IMR-90 (cell line): ENCODE measurements around the gene GRK5. TPM values are rescaled to one million over a fixed set of nuclear protein-coding genes. Genes with fewer than 3 reads are reported as not detected.

Experiments
- ATAC-seq: fragments of 200-7000 bp; cut with Tn5 transposase; 2 replicates; pipeline ENCODE4 v1.9.1; 2020; ENCODE audit warnings: low read depth, mild to moderate bottlenecking, moderate library complexity
- BruUV-seq: library from RNA; stranded (reverse); fragments of 400-500 nt; replicated peaks from 2 replicates; lab custom pipeline; 2021; lab: Mats Ljungman, UMichigan
- CTCF ChIA-PET: fragments of 300-600 bp; formaldehyde crosslinking; extraction: SDS; loops from one replicate; lab custom pipeline; 2021; ENCODE audit warnings: antibody characterized with exemption; lab: Yijun Ruan, JAX
- POLR2A ChIA-PET: fragments of 300-600 bp; sonication (Branson Sonifier 250); formaldehyde crosslinking; loops from one replicate; lab custom pipeline; 2022; ENCODE audit warnings: antibody characterized with exemption; ENCODE audit not compliant: unreplicated experiment; lab: Charles Lee
- DNase-seq: peaks from one replicate; pipeline ENCODE4 v3.0.0; 2013
- H2AFZ ChIP-seq: replicated peaks from 2 replicates; pipeline ENCODE3; 2013; ENCODE audit warnings: low read length, mild to moderate bottlenecking; ENCODE audit not compliant: poor library complexity
- H2AK5ac ChIP-seq: 2 replicates; pipeline ENCODE4 v1.6.1; 2013; ENCODE audit warnings: low read depth, low read length, inconsistent platforms
- H2AK9ac ChIP-seq: replicated peaks from 2 replicates; pipeline ENCODE3; 2013; ENCODE audit warnings: mild to moderate bottlenecking, low read depth, low read length, moderate library complexity; ENCODE audit not compliant: poor library complexity
- H2BK120ac ChIP-seq: 2 replicates; pipeline ENCODE4 v1.6.1; 2013; ENCODE audit warnings: low read depth, low read length, inconsistent platforms
- H2BK15ac ChIP-seq: 3 replicates; pipeline ENCODE4 v1.6.1; 2013; ENCODE audit warnings: low read depth, low read length, inconsistent platforms
- H2BK20ac ChIP-seq: 2 replicates; pipeline ENCODE4 v1.6.1; 2013; ENCODE audit warnings: low read depth, mild to moderate bottlenecking, inconsistent platforms, low read length, moderate library complexity
- H2BK5ac ChIP-seq: 2 replicates; pipeline ENCODE4 v1.6.1; 2013; ENCODE audit warnings: mild to moderate bottlenecking, low read depth, low read length, inconsistent platforms; ENCODE audit not compliant: poor library complexity, severe bottlenecking
- H3K14ac ChIP-seq: replicated peaks from 2 replicates; pipeline ENCODE4 v1.6.1; 2013; ENCODE audit warnings: low read depth, low read length, inconsistent platforms
- H3K18ac ChIP-seq: 2 replicates; pipeline ENCODE4 v1.6.1; 2013; ENCODE audit warnings: low read depth, low read length, control low read depth
- H3K23ac ChIP-seq: 2 replicates; pipeline ENCODE4 v1.6.1; 2013; ENCODE audit warnings: low read depth, low read length, inconsistent platforms
- H3K27ac ChIP-seq: 2 replicates; pipeline ENCODE4 v1.5.1; 2013; ENCODE audit warnings: mild to moderate bottlenecking, control low read depth, low read length; ENCODE audit not compliant: insufficient read depth
- H3K27me3 ChIP-seq: 2 replicates; pipeline ENCODE4 v1.6.1; 2013; ENCODE audit warnings: low read length; ENCODE audit not compliant: control insufficient read depth, insufficient read depth
- H3K36me3 ChIP-seq: 2 replicates; pipeline ENCODE4 v1.6.1; 2013; ENCODE audit warnings: low read length, mixed read lengths; ENCODE audit not compliant: control insufficient read depth, insufficient read depth
- H3K4ac ChIP-seq: 2 replicates; pipeline ENCODE4 v1.6.1; 2013; ENCODE audit warnings: low read depth, low read length, inconsistent platforms
- H3K4me1 ChIP-seq: 2 replicates; pipeline ENCODE4 v1.6.1; 2013; ENCODE audit warnings: low read length, mixed read lengths; ENCODE audit not compliant: control insufficient read depth, insufficient read depth
- H3K4me2 ChIP-seq: 2 replicates; pipeline ENCODE4 v1.6.1; 2013; ENCODE audit warnings: low read depth, mild to moderate bottlenecking, control low read depth, low read length, moderate library complexity
- H3K4me3 ChIP-seq: 2 replicates; pipeline ENCODE4 v1.5.1; 2013; ENCODE audit warnings: low read depth, mild to moderate bottlenecking, control low read depth, low read length, moderate library complexity; ENCODE audit not compliant: insufficient read depth
- H3K56ac ChIP-seq: 2 replicates; pipeline ENCODE4 v1.6.1; 2013; ENCODE audit warnings: low read length, inconsistent platforms; ENCODE audit not compliant: insufficient read depth; ENCODE audit errors: extremely low read depth
- H3K79me1 ChIP-seq, 2 experiments: 2 replicates each; pipeline ENCODE4 v1.6.1; 2013; ENCODE audit warnings: low read length in 2 of 2, inconsistent platforms in 1 of 2, low read depth in 1 of 2
- H3K9ac ChIP-seq: 2 replicates; pipeline ENCODE4 v1.6.1; 2013; ENCODE audit warnings: low read depth, low read length, control low read depth
- H3K9me1 ChIP-seq: 2 replicates; pipeline ENCODE4 v1.6.1; 2013; ENCODE audit warnings: low read length, inconsistent platforms; ENCODE audit not compliant: insufficient read depth
- H3K9me3 ChIP-seq: 2 replicates; pipeline ENCODE4 v1.6.1; 2013; ENCODE audit warnings: low read length; ENCODE audit not compliant: control insufficient read depth, insufficient read depth
- H4K20me1 ChIP-seq: 2 replicates; pipeline ENCODE4 v1.6.1; 2013; ENCODE audit warnings: low read length, inconsistent platforms; ENCODE audit not compliant: insufficient read depth
- H4K5ac ChIP-seq: 2 replicates; pipeline ENCODE4 v1.6.1; 2013; ENCODE audit warnings: mild to moderate bottlenecking, low read depth, low read length, control low read depth
- H4K8ac ChIP-seq, 2 experiments: 2 replicates each; pipeline ENCODE4 v1.6.1; 2013; ENCODE audit warnings: low read depth in 2 of 2, low read length in 2 of 2, control low read depth in 1 of 2, inconsistent platforms in 1 of 2
- H4K91ac ChIP-seq: 2 replicates; pipeline ENCODE4 v1.6.1; 2013; ENCODE audit warnings: low read depth, low read length, inconsistent platforms; ENCODE audit not compliant: insufficient read depth
- BHLHE40 ChIP-seq: fragments of 150-350 bp; IDR thresholded peaks from 2 replicates; pipeline ENCODE4 v1.6.1; 2016; ENCODE audit warnings: mild to moderate bottlenecking, low read depth, low read length
- CEBPB ChIP-seq: IDR thresholded peaks from 2 replicates; pipeline ENCODE4 v1.6.1; 2012; ENCODE audit warnings: low read depth, low read length, improper control_type of control experiment
- CHD1 ChIP-seq: IDR thresholded peaks from 2 replicates; pipeline ENCODE4 v1.6.1; 2012; ENCODE audit warnings: low read depth, low read length, improper control_type of control experiment
- MAFK ChIP-seq: IDR thresholded peaks from 2 replicates; pipeline ENCODE4 v1.6.1; 2012; ENCODE audit warnings: low read depth, low read length, improper control_type of control experiment
- MAZ ChIP-seq: IDR thresholded peaks from 2 replicates; pipeline ENCODE4 v1.6.1; 2012; ENCODE audit warnings: low read depth, mild to moderate bottlenecking, low read length, improper control_type of control experiment, moderate library complexity, borderline replicate concordance
- RCOR1 ChIP-seq: IDR thresholded peaks from 2 replicates; pipeline ENCODE4 v1.6.1; 2012; ENCODE audit warnings: mild to moderate bottlenecking, low read length, improper control_type of control experiment; ENCODE audit not compliant: insufficient replicate concordance
- SMC3 ChIP-seq: fragments of 150-350 bp; IDR thresholded peaks from 2 replicates; pipeline ENCODE4 v1.6.1; 2016; ENCODE audit warnings: low read depth, mild to moderate bottlenecking, antibody characterized with exemption, low read length, moderate library complexity
- WGBS, 2 experiments: methylation state at CpG; one replicate each; pipeline versions ENCODE4 v1.1.5 to v1.1.7; 2013; ENCODE audit warnings: missing lambda C conversion rate in 2 of 2; ENCODE audit not compliant: insufficient read length in 1 of 2; ENCODE audit errors: extremely low coverage in 2 of 2; 5-methylcytosine and 5-hydroxymethylcytosine counted together
- dilution Hi-C: fragments of 300-500 bp; cut with HindIII; formaldehyde crosslinking; loops from one replicate; pipeline ENCODE4 v1.14.3; 2018; ENCODE audit warnings: low sequenced_read_pairs; ENCODE audit not compliant: unreplicated experiment
- in situ Hi-C: fragments of 300-500 bp; cut with MboI; formaldehyde crosslinking; loops from 3 replicates; pipeline ENCODE4 v1.14.3; 2019; ENCODE audit warnings: low sequenced_read_pairs, inconsistent platforms, mixed read lengths
- intact Hi-C: fragments of 100-400 bp; cut with micrococcal nuclease; formaldehyde crosslinking; loops from 2 replicates; pipeline ENCODE4 v1.10.0; 2022
- polyA plus RNA-seq, 3 experiments: library from polyadenylated mRNA; depleted of rRNA; stranded (reverse); fragments of >200 nt; gene quantifications; 2 replicates each; pipeline ENCODE4 v1.2.3, GENCODE V29; 2012; ENCODE audit warnings: low replicate concordance in 1 of 3
- total RNA-seq: library from RNA; depleted of rRNA; stranded (reverse); fragments of >200 nt; gene quantifications from 2 replicates; pipeline ENCODE4 v1.2.3, GENCODE V29; 2012
- TF ChIP-seq, protein P1 (sequence below): fragments of 150-350 bp; IDR thresholded peaks from 2 replicates; pipeline ENCODE4 v1.6.1; 2017; ENCODE audit warnings: mild to moderate bottlenecking, antibody characterized with exemption, low read length, low read depth

Gene GRK5
- total and polyA plus RNA-seq, 2 of the 4 experiments (the other 2 are of a cell fraction), result 12.9 to 16.3 TPM

DNA sequence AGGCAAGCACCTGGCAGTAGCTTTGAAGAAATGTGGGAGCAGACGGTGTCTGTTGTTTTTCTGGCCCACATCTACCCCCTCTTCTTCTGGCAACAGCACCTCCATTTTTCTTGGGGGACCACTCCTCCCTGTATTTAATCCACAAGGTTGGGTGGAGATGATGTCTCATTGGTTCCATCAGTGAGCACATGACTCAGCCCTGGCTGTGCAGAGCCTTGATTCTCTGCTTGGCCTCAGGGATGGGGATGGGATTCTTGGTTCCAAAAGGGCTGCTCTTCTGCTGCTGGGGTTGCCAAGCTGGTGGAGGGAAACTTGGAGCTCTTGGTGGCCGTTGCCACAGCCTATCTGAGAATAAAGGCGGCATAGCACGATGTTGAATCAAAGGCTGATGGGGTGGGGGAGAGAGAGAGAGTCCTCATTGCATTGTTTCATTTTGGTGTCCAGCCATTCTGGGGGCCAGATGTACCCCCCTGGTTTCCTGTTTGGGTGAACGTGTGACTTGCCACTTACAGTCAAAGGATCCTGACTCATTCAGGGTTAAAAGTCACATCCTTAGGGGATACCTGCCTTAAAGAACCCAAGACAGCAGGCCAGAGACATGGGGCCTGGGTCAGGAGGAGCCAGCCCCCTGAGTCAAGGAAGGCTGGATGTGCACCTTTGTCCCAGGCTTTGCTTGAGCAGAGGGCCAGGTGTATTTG, 25.9 kb downstream of the GRK5 start:
- peak overlapping the region; percentile 61 for H4K5ac ChIP-seq
- H2AFZ ChIP-seq, result no peak overlapping the region
- ChIA-PET CTCF (interaction anchor here (0.7 kb wide), 1 partner anchor 303 kb away, joined by 3 read pairs; no protein-coding TSS in a partner anchor), POLR2A (interaction anchor here (0.5 kb wide), 1 partner anchor 8 kb away, joined by 4 read pairs; no protein-coding TSS in a partner anchor)
- TF ChIP-seq RCOR1 (no peak), SMC3 (no peak), BHLHE40 (no peak), MAFK (no peak), MAZ (no peak), CEBPB (no peak), CHD1 (no peak)
- TF ChIP-seq, protein P1, sequence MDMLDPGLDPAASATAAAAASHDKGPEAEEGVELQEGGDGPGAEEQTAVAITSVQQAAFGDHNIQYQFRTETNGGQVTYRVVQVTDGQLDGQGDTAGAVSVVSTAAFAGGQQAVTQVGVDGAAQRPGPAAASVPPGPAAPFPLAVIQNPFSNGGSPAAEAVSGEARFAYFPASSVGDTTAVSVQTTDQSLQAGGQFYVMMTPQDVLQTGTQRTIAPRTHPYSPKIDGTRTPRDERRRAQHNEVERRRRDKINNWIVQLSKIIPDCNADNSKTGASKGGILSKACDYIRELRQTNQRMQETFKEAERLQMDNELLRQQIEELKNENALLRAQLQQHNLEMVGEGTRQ, result 0 out of 2 replicates have a peak, but pooled peaks have one; percentile 9
- H2BK20ac ChIP-seq, result peak overlapping the region; percentile 45; the same call in 1 of the 2 replicates
- peak overlapping the region; percentile 69 for H4K91ac ChIP-seq
- peak overlapping the region; percentile 58 for H3K18ac ChIP-seq
- in situ Hi-C loops, result no loop called here
- intact Hi-C loops, result no loop called here
- BruUV-seq, result no TSS peak
- peaks cover 30% of the 10 kb centered on the region for H3K9me1 ChIP-seq
- no peaks in the 10 kb centered on the region for H3K27me3 ChIP-seq
- H3K79me1 ChIP-seq, result peaks cover 33 to 88% of the 10 kb centered on the region in 2 experiments
- peak overlapping the region; percentile 56 for H3K27ac ChIP-seq
- 0 out of 2 replicates have a peak, but pooled peaks cover 1% of the 10 kb centered on the region for H3K36me3 ChIP-seq
- ATAC-seq, result peak; percentile 7; the same call in 1 of the 2 replicates
- DNase-seq, result peak; percentile 43
- H3K9me3 ChIP-seq, result no peaks in the 10 kb centered on the region
- H3K4me2 ChIP-seq, result peak overlapping the region; percentile 26; the same call in 1 of the 2 replicates
- peak overlapping the region; percentile 55; the same call in 1 of the 2 replicates for H3K23ac ChIP-seq
- peaks cover 53% of the 10 kb centered on the region for H4K20me1 ChIP-seq
- peak overlapping the region; percentile 53 for H2AK9ac ChIP-seq
- no CpG with 5 or more reads among the region's 5 CpGs for WGBS, 2 experiments
- H3K14ac ChIP-seq, result peak overlapping the region; percentile 62
- H3K56ac ChIP-seq, result no peak overlapping the region
- dilution Hi-C loops, result no loop called here
- peak overlapping the region; percentile 22 to 62; a peak in 2 of 4 replicates for H4K8ac ChIP-seq
- H2BK5ac ChIP-seq, result peak overlapping the region; percentile 45
- peak overlapping the region; percentile 28; the same call in 1 of the 2 replicates for H2BK120ac ChIP-seq
- H2BK15ac ChIP-seq, result peak overlapping the region; percentile 71; the same call in 2 of the 3 replicates
- H3K4ac ChIP-seq, result peak overlapping the region; percentile 71
- H3K4me3 ChIP-seq, result no peak overlapping the region
- peaks cover 31% of the 10 kb centered on the region for H3K4me1 ChIP-seq
- H2AK5ac ChIP-seq, result peak overlapping the region; percentile 79
- no peak overlapping the region for H3K9ac ChIP-seq
